Measurements from ENCODE around the gene PLEKHJ1. TPM values are rescaled to one million over a fixed set of nuclear protein-coding genes. Genes with fewer than 3 reads are reported as not detected.

The PLEKHJ1 gene
- total and polyA plus RNA-seq, 2 of the 13 experiments (the other 11 are each of a cell fraction or from before 2014, with no cell fraction given): 70.5 to 130 TPM

DNA sequence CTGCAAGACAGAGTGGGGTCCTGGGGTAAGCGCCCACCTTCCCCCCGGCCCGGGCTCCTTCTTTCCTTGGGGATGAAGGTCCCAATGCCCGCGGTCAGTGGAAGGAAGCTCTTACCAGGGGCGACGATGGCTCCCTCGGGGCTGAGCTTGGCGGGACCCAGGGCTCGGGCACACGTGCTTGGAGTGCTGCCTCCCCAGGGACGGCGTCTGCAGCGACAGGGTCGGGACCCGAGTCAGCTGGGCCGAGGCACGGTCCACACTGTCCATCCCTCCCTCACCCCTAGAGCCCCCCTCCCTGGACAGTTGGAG, 16.6 kb upstream of the PLEKHJ1 start (continued):
- TF ChIP-seq MTF1 (CRISPR knock-in tag; IDR thresholded peaks at IDR 0.05): 0 out of 2 replicates have a peak, but pooled peaks have one; percentile 65
- no peak for TF ChIP-seq NAIF1 (CRISPR knock-in tag; IDR thresholded peaks at IDR 0.05; ENCODE audit: borderline replicate concordance)
- no peak for TF ChIP-seq ZMAT5 (CRISPR knock-in tag; IDR thresholded peaks at IDR 0.05; ENCODE audit: borderline replicate concordance, low read depth)
- no peak for TF ChIP-seq YEATS2 (CRISPR knock-in tag; IDR thresholded peaks at IDR 0.05; ENCODE audit: borderline replicate concordance)
- no peak for TF ChIP-seq ZNF160 (CRISPR knock-in tag; IDR thresholded peaks at IDR 0.05)
- no peak for TF ChIP-seq GATA4 (IDR thresholded peaks at IDR 0.05; ENCODE audit: borderline replicate concordance, low read depth)
- TF ChIP-seq, protein P1, sequence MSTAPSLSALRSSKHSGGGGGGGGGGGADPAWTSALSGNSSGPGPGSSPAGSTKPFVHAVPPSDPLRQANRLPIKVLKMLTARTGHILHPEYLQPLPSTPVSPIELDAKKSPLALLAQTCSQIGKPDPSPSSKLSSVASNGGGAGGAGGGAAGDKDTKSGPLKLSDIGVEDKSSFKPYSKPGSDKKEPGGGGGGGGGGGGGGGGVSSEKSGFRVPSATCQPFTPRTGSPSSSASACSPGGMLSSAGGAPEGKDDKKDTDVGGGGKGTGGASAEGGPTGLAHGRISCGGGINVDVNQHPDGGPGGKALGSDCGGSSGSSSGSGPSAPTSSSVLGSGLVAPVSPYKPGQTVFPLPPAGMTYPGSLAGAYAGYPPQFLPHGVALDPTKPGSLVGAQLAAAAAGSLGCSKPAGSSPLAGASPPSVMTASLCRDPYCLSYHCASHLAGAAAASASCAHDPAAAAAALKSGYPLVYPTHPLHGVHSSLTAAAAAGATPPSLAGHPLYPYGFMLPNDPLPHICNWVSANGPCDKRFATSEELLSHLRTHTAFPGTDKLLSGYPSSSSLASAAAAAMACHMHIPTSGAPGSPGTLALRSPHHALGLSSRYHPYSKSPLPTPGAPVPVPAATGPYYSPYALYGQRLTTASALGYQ (CRISPR knock-in tag; IDR thresholded peaks at IDR 0.05): 0 out of 2 replicates have a peak, but pooled peaks have one; percentile 58
- TF ChIP-seq PCBP1 (IDR thresholded peaks at IDR 0.05; ENCODE audit: borderline replicate concordance, low read depth, low read length): 0 out of 2 replicates have a peak, but pooled peaks have one; percentile 9
- peak; percentile 59; the same call in 1 of the 2 replicates for TF ChIP-seq MED1 (CRISPR knock-in tag; IDR thresholded peaks at IDR 0.05)
- no peak for TF ChIP-seq FLYWCH1 (CRISPR knock-in tag; IDR thresholded peaks at IDR 0.05)
- TF ChIP-seq ADNP (CRISPR knock-in tag; IDR thresholded peaks at IDR 0.05): no peak; the same call in 1 of the 2 replicates
- no peak for TF ChIP-seq MAFG (CRISPR knock-in tag; IDR thresholded peaks at IDR 0.05)
- no peak for TF ChIP-seq ZNF335 (CRISPR knock-in tag; IDR thresholded peaks at IDR 0.05)
- no peak for TF ChIP-seq ZKSCAN5 (CRISPR knock-in tag; IDR thresholded peaks at IDR 0.05)
- TF ChIP-seq, protein P2, sequence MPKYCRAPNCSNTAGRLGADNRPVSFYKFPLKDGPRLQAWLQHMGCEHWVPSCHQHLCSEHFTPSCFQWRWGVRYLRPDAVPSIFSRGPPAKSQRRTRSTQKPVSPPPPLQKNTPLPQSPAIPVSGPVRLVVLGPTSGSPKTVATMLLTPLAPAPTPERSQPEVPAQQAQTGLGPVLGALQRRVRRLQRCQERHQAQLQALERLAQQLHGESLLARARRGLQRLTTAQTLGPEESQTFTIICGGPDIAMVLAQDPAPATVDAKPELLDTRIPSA (CRISPR knock-in tag; IDR thresholded peaks at IDR 0.05; ENCODE audit: borderline replicate concordance): no peak
- TF ChIP-seq STAT5B (CRISPR knock-in tag; IDR thresholded peaks at IDR 0.05): no peak
- no peak for TF ChIP-seq ZNF292 (CRISPR knock-in tag; IDR thresholded peaks at IDR 0.05; ENCODE audit: borderline replicate concordance, low read depth)
- TF ChIP-seq ZFP62 (CRISPR knock-in tag; IDR thresholded peaks at IDR 0.05): no peak
- TF ChIP-seq RFXAP (CRISPR knock-in tag; IDR thresholded peaks at IDR 0.05; ENCODE audit: borderline replicate concordance): no peak
- no peak for TF ChIP-seq ZNF746 (CRISPR knock-in tag; IDR thresholded peaks at IDR 0.05)
- TF ChIP-seq FOXA1 (IDR thresholded peaks at IDR 0.05): no peak
- no peak for TF ChIP-seq FOXA1 (CRISPR knock-in tag; IDR thresholded peaks at IDR 0.05)
- no peak for TF ChIP-seq SPEN (CRISPR knock-in tag; IDR thresholded peaks at IDR 0.05; ENCODE audit: low read depth)
- TF ChIP-seq CREB1 (IDR thresholded peaks at IDR 0.05): no peak
- no peak for TF ChIP-seq CREB1 (CRISPR knock-in tag; IDR thresholded peaks at IDR 0.05)
- TF ChIP-seq, protein P3, sequence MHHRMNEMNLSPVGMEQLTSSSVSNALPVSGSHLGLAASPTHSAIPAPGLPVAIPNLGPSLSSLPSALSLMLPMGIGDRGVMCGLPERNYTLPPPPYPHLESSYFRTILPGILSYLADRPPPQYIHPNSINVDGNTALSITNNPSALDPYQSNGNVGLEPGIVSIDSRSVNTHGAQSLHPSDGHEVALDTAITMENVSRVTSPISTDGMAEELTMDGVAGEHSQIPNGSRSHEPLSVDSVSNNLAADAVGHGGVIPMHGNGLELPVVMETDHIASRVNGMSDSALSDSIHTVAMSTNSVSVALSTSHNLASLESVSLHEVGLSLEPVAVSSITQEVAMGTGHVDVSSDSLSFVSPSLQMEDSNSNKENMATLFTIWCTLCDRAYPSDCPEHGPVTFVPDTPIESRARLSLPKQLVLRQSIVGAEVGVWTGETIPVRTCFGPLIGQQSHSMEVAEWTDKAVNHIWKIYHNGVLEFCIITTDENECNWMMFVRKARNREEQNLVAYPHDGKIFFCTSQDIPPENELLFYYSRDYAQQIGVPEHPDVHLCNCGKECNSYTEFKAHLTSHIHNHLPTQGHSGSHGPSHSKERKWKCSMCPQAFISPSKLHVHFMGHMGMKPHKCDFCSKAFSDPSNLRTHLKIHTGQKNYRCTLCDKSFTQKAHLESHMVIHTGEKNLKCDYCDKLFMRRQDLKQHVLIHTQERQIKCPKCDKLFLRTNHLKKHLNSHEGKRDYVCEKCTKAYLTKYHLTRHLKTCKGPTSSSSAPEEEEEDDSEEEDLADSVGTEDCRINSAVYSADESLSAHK (CRISPR knock-in tag; IDR thresholded peaks at IDR 0.05; ENCODE audit: borderline replicate concordance): no peak
- peak; percentile 26; the same call in 1 of the 2 replicates for TF ChIP-seq DR1 (CRISPR knock-in tag; IDR thresholded peaks at IDR 0.05)
